Measurements from ENCODE around the gene C5orf34. TPM values are rescaled to one million over a fixed set of nuclear protein-coding genes. Genes with fewer than 3 reads are reported as not detected.
A peak's percentile ranks its signal among the peaks of the same experiment; 100 is the strongest.
"Not testable (repeated sequence)": the region's sequence is repeated elsewhere in the genome, so short reads cannot be mapped to it uniquely, and the experiment has no call there.

C5orf34 gene
- total RNA-seq, 4 donors from 2014 or later = 0.29 to 7.7 (median 2.3) TPM

GRCh38 chr5:43483298-43484105 is 31.4 kb downstream of the C5orf34 start, which contains the start of gene TMEM267:
Gene TMEM267, minus strand, starts transcription at chr5:43483865. Its CDS starts 29,896 bp downstream, at chr5:43453969.
- no peaks in the 10 kb centered on the region for H3K27me3 ChIP-seq
- peak within 1 kb of the TSS; percentile 92 to 97 for H3K4me3 ChIP-seq
- intact Hi-C loops (cut with DNase I; ENCODE audit: low total_unique reads) = no loop called here
- no peaks in the 10 kb centered on the region for H3K9me3 ChIP-seq
- no peaks in the 10 kb centered on the region for H3K36me3 ChIP-seq
- TF ChIP-seq CTCF (IDR thresholded peaks at IDR 0.05) (no peak), POLR2A (IDR thresholded peaks at IDR 0.05) (peak; percentile 63 to 70)
- peak within 1 kb of the TSS; percentile 97 to 99 for H3K27ac ChIP-seq
- H3K4me1 ChIP-seq = peaks cover 0 to 6% of the 10 kb centered on the region in 2 donors
- DNase-seq = peak; percentile 90 to 93

GRCh38 chr5:43482490-43483297 is 32.3 kb downstream of the C5orf34 start:
- Histone ChIP-seq H3K36me3 (no peaks in the 10 kb centered on the region), H3K27ac (peak overlapping the region; percentile 97 to 99), H3K4me3 (peak overlapping the region; percentile 92 to 97), H3K4me1 (peaks cover 0 to 6% of the 10 kb centered on the region in 2 donors), H3K9me3 (no peaks in the 10 kb centered on the region), H3K27me3 (no peaks in the 10 kb centered on the region)
- no peak for DNase-seq
- TF ChIP-seq POLR2A (IDR thresholded peaks at IDR 0.05) (no peak), CTCF (IDR thresholded peaks at IDR 0.05) (no peak)
- intact Hi-C loops (cut with DNase I; ENCODE audit: low total_unique reads) = no loop called here

- Histone ChIP-seq H3K4me1 (no peaks in the 10 kb centered on the region), H3K4me3 (no peak overlapping the region), H3K36me3 (no peaks in the 10 kb centered on the region), H3K27me3 (no peaks in the 10 kb centered on the region), H3K27ac (no peak overlapping the region), H3K9me3 (peaks cover 0 to 4% of the 10 kb centered on the region in 2 donors)
- TF ChIP-seq POLR2A (IDR thresholded peaks at IDR 0.05) = no peak
- TF ChIP-seq CTCF (IDR thresholded peaks at IDR 0.05) = no peak
- no peak for DNase-seq
- intact Hi-C loops (cut with DNase I; ENCODE audit: low total_unique reads) = no loop called here
Measured at GRCh38 chr5:43469671-43470391, 45.1 kb downstream of the C5orf34 start.

- no peaks in the 10 kb centered on the region for H3K4me1 ChIP-seq
Measured at GRCh38 chr5:43467100-43467499, 47.8 kb downstream of the C5orf34 start.

GRCh38 chr5:43465455-43465854 is 49.5 kb downstream of the C5orf34 start:
- H3K4me3 ChIP-seq; H3K4me1 ChIP-seq; H3K36me3 ChIP-seq; DNase-seq; intact Hi-C loops (cut with DNase I; ENCODE audit: low total_unique reads); H3K9me3 ChIP-seq; H3K27ac ChIP-seq; H3K27me3 ChIP-seq: not testable (repeated sequence)

More at GRCh38 chr5:43467100-43467499, 47.8 kb downstream of the C5orf34 start:
- peaks cover 0 to 4% of the 10 kb centered on the region in 2 donors for H3K9me3 ChIP-seq
- no peaks in the 10 kb centered on the region for H3K36me3 ChIP-seq
- no peak overlapping the region for H3K4me3 ChIP-seq
- TF ChIP-seq POLR2A (IDR thresholded peaks at IDR 0.05) (no peak), CTCF (IDR thresholded peaks at IDR 0.05) (no peak)
- no peak overlapping the region for H3K27ac ChIP-seq
- intact Hi-C loops (cut with DNase I; ENCODE audit: low total_unique reads) = no loop called here
- DNase-seq = no peak
- H3K27me3 ChIP-seq = no peaks in the 10 kb centered on the region
